Activated CD4-positive, alpha-beta T cell treated with anti-CD3 and anti-CD28 coated beads, Interleukin-2, amount 50 U/mL, for 16 hours (primary cell): ENCODE data around the gene TERT.

Source experiments
- DNase-seq: peaks from one replicate; pipeline ENCODE4 v3.0.0-alpha.2; 2020

The TERT gene

GRCh38 chr5:1215320-1216096, 79.4 kb downstream of the TERT start:
- no peak for DNase-seq

DNA sequence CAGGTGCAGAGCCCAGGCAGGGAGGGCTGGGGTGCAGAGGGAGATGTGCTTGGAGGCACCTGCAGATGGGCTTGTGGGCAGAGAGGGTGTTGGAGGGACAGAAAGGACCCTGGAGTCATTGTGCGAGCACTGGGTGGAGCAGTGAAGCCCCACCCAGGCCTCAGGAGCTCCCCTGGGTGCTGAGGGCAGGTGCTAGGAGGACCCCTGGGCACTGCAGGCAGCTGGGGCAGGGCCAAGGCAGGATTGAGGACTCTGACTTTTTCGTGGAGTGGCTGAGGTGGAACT, 80.0 kb downstream of the TERT start:
- no peak for DNase-seq

DNA sequence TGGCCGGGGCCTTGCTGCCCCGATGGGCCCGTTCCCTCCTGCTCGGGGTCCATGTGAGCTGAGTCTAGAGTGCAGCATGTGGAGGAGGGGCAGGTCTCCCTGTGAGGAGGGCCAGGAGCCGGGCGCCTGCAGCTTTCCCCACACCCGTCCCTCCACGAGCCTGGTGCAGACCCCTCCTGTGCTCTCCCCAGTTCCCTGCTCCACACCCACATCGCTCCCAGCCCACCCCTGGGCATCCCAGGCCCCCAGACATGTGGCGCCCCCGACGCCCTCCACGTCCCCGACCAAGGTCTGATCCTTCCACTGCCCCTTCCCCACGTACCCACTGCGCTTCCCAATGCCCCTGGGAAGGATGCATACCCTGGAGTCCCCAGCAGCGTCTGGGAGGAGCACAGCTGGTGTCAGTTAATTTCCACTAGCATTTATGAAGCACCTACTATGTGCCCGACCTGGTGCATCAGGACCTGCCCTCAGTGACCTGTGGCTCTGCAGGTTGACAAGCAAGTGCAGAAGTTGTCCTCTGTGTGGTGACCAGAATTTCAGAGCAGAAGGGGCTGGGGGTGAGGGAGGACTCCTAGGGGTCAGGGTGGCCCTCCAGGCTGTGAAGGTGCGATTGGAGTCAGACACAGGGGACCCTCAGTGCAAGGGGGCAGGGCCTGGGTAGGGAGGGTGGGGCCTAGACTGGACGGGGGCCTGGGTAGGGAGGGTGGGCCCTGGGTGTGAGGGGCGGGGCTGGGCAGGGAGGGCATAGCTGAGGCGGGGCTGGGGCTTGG, 80.5 kb downstream of the TERT start:
- no peak for DNase-seq

DNA sequence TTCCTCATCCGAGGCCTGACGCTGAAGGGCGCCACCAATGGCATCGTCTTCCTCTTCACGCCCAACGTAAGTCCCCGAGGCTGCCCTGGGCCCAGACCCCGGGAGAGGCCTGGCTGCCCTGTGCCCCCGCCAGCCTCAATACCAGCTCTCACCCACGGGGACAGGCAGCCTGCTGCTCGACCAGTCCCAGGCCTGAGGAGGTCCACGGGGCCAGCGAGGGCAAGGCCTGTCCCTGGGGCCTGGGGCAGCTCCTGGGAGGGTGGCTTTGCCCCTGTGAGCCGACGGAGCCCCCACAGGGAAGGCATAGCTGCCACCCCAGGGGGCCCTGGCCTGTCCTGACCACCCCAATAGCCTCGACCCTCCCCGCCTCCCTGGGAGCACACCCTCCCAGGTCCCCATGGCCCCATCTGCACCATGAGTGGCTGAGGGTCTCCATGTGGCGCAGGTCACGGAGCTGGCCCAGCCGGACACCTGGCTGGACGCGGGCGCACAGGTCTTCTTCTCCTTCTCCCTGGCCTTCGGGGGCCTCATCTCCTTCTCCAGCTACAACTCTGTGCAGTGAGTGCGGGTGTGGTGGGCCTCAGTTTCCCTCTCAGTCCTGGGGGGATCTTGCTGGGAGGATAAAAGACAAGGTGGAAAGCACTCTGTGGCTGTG, 81.2 kb downstream of the TERT start:
- DNase-seq: no peak

DNA sequence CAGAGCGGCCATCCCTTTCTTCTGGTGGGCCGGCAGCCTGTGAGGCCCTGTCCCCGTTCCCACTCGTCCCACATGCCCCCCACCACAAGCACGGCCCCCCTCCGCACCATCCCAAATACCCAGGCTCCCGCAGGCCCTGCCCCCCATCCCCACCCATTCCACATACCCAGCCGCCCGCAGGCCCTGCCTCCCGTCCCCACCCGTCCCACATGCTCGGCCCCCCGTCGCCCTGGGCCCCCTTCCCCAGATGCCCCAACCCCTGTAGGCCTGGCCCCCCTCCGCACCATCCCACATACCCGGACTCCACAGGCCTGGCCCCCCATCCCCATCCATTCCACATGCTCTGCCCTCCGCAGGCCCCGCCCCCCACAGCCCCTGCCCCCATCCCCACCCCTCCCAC, 82.0 kb downstream of the TERT start:
- DNase-seq: no peak

DNA sequence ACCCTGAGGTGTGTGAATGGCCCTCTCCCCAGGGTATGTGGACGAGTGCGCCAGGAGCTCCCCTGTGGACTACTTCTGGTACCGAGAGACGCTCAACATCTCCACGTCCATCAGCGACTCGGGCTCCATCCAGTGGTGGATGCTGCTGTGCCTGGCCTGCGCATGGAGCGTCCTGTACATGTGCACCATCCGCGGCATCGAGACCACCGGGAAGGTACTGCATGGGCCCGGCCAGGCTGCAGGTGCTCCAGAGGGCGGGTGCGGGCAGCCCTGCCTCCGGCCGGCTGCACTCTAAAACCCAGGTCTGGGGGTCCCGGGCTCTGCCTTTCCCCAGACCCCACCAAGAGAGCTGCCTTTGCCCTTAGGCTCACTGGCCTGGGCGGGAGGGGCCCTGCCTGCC, 82.6 kb downstream of the TERT start:
- DNase-seq: no peak

DNA sequence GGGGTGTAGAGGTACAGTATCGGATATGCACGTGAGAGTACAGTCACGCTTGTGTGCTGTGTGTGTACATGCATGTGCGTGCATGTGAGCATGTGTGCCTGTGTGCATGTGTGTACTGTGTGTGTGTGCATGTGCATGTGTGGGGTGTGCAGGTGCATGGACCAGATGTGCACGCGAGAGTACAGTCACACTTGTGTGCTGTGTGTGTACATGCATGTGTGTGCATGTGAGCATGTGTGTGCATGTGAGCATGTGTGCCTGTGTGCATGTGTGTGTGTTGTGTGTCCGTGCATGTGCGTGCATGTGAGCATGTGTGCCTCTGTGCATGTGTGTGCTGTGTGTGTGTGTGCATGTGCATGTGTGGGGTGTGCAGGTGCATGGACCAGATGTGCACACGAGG, 83.2 kb downstream of the TERT start:
- DNase-seq: no peak

DNA sequence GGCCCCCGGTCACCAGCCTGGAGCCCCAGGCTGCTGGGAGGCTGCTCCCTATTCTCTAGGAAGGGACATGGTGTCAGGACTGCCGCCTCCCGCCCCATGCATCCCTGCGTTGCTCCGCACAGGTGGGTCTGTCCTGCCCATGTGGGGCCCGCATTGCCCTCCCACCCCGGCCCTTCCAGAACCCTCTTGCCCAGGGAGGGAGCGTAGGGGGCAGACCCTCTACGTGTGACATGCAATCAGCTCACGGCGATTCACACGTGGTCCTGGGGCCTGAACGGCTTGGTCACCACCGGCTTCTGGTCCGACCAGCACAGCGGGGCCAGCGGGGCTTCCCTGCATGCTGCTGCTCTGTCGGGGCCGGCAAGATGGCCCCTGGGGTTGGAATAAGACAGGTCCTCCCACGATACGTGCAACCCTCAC, 84.0 kb downstream of the TERT start:
- DNase-seq: no peak

GRCh38 chr5:1209896-1210776, 84.7 kb downstream of the TERT start:
- DNase-seq: no peak

- DNase-seq: no peak
Measured at GRCh38 chr5:1209489-1209852, 85.4 kb downstream of the TERT start.

DNA sequence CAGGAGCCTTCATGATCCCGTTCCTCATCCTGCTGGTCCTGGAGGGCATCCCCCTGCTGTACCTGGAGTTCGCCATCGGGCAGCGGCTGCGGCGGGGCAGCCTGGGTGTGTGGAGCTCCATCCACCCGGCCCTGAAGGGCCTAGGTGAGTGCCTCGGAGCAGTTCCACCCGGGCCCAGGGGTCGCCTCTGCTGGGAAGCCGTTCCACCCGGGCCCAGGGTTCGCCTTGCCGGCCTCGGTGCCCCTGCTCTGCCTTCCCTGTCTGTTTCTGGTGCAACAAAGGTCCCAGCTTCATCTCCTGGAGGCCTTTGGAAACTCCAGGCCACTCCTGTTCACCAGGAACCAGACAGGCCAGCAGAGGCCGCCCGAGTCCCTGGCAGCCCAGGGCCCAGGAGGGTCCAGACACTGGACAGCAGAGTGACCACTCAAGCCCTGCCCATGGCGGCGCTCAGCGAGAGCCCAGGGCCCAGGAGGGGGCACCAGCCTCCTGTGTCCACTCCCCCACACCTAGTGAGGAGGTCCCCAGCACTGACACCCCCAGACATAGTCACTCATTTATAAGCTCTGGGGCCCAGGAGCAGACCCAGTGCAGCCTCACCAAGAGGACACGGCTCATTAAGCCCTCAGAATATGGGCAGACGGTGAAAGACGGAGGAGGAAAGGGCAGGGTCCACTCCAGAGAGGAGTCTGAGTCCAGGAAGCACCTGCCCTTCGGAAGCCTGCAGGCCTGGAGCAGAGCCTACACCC, 86.0 kb downstream of the TERT start:
- no peak for DNase-seq

DNA sequence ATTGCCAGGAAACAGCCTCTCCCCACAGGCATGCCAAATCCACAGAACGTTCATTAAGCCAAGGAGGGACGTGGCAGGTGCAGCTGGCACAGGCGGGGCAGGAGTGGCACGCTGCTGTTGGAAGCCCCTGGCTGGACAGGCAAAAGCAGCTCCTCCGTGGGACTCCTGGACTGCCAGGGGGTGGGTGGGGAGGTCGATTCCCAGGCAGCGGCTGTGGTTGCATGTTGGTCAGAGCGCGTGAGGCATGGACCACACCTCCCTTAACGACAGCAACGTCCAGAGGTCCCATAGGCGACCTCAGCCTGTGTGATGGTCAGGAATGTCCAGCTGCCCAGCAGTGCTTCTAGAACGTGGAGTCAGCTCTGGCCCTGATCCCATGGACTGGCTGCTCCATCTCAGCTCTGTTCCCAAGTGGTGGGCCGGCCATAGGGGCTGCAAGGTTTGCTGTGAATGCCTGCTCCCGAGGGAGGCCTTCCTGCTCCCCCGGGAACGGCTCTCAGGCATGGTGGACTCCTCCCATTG, 86.6 kb downstream of the TERT start:
- no peak for DNase-seq

DNA sequence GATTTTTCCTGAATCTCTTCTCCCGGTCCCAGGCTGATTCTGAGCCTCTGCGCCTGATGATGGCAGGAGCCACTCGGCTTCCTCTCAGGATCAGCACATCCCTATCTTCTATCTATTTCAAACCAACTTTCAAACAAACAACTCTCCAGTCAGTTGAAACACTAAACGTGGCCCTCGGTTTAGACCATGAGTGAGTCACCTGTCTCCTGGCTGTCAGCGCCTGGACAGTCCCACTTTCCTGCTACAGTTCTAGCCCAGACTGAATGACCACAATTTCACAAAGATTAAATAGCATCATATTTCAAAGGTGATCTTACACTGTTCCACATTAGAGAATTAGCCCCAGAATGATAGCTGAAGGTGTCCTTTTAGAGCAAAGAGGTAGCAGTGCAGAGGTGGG, 87.3 kb downstream of the TERT start:
- no peak for DNase-seq

DNA sequence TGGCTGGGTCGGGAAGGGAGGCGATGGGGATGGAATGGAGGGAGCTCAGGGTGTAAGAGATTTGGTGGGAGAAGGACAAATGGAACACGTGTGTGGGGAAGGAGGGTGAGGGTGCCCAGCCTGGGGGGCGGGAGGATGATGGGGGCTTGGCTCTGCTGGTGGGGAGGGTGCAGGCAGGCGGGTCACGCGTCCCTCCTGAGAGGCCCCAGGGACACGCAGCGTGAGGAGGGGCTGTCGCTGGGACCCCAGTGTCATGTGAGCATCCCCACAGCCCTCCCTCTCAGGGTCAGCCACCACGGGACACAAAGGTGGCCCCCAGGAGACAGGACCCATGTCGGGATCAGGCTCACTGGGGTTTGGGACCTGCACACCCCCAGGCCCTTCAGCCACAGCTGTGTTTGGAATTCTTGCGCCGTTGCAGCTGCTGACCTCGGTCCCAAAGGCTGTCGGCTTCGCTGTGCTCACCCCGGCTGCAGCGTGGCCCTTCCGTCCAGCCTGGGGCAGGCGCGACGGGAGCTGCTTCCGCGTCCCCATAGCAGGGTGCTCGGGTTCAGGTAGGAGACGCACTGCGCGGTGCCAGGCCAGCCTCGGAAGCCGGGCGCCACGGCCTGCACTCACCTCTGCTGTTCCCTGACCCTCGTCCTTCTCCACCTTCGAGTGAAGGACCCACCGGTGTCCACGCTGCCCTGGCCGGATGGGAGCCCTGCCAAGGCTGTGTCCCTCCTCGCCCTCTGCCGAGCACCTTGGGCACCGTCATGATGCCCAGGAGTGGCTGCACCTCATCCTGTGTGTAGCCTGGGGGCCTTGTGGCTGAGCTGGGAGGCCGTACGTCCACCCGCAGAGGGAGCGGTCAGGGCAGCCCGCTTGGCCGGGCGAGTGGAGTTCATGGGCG, 88.1 kb downstream of the TERT start:
- DNase-seq: no peak

GRCh38 chr5:1205255-1206180, 89.3 kb downstream of the TERT start:
- DNase-seq: no peak

- no peak for DNase-seq
Measured at GRCh38 chr5:1204693-1205242, 90.1 kb downstream of the TERT start.

DNA sequence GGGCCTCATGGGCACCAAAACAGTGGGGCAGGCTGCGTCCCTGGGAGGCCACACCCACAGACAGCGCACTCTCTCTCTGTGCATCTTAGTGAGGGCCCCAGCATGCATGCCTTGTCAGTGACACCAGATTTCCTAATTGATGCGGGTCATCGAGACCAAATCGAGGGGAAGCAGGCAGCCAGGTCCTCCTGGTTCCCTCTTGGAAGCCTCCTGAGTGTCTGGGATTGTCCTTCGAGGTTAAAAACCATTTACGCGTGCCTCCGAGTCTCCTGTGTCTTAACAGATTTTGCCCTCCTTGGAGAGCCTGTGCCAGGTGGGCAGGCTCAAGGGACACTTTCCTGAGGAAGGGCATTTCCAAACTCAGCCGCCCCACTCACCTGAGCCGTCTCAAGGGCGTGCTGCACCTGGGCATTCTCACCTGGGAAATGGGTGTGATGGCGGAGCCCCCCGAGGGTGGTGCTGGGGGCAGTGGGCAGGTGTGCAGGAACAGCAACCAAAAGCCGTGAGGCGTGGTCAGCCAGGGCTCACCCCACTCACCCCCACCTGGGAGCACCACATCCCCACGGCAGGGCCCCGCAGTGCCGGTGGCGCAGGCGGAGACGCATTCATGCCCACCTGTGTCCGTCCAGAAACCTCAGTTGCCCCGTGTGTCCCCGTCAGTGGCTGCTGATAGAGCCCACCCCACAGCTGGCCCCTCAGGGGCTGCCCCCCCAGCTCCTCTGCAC, 90.7 kb downstream of the TERT start:
- DNase-seq: no peak

DNA sequence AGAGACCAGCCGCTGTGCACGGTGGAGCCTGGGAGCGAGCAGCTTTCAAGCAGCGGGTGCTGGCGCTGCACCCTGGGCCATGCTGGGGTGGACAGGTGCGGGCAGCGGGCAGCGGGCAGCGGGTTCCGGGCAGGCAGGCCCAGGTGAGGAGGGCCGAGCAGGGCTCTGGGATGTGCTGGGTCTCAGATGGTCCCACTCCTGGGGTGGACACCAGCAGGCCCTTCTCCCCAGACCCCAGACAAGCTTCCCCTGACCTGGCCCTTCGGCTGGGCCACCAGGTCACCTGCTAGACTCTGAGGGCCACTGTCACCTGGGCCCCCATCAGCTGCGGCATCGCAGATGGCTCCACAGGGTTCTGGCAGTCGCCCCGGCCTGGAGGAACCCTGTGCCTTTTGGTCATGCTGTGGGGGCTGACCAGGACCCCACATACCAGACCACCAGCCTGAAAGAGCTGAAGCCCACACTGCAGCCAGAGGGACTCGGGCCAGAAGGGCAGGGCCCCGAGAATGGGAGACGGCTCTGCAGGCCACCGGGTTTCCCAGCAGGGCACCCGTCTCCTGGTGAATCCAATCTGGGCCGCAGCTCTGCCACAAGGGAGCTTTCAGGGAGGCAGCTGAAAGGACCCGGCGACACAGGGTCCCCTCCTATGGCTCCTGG, 91.4 kb downstream of the TERT start:
- DNase-seq: no peak
